ENCODE results near the gene LRRC28. TPM values are rescaled to one million over a fixed set of nuclear protein-coding genes. Genes with fewer than 3 reads are reported as not detected.

Gene LRRC28
- polyA plus RNA-seq, 1 donor from 2014 or later: 20.4 TPM

DNA sequence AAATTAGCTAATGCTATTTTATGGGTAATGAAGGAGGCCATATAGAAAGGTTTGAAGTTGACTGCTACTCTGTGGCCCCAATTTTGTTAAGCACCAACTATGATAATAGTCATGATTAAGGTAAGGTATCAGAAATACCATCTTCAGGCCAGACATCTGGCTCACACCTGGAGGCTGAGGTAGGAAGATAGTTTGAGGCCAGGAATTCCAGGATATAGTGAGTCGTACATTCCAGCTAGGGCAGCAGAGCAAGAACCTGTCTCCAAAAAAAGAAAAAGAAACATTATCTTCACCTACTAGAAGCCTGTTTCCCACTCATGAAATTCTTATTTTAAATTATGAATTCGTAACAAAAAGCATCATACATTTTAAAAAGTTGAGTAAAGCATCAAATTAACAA lies 64.4 kb downstream of the LRRC28 start:
- H3K9ac ChIP-seq (ENCODE audit: low read length): no peak overlapping the region
- no peaks in the 10 kb centered on the region for H3K79me2 ChIP-seq (replicated peaks; ENCODE audit: insufficient read depth, low read length)
- no peak overlapping the region for H3K27ac ChIP-seq (ENCODE audit: low read length)
- H2AFZ ChIP-seq (ENCODE audit: low read depth, low read length): no peak overlapping the region
- H4K20me1 ChIP-seq (ENCODE audit: insufficient read depth): no peaks in the 10 kb centered on the region
- H3K9me3 ChIP-seq (ENCODE audit: low read length): peaks cover 4% of the 10 kb centered on the region
- H3K4me2 ChIP-seq (ENCODE audit: low read length): no peak overlapping the region
- TF ChIP-seq EZH2 (IDR thresholded peaks at IDR 0.05; ENCODE audit: borderline replicate concordance, insufficient read depth, low read length, poor library complexity, severe bottlenecking): no peak
- no peak for TF ChIP-seq MXI1 (conservative IDR thresholded peaks at IDR 0.05; ENCODE audit: poor library complexity, severe bottlenecking)
- TF ChIP-seq TAF1 (IDR thresholded peaks at IDR 0.05; ENCODE audit: low read depth): no peak
- no peak for TF ChIP-seq RAD21 (conservative IDR thresholded peaks at IDR 0.05)
- TF ChIP-seq, protein P1, sequence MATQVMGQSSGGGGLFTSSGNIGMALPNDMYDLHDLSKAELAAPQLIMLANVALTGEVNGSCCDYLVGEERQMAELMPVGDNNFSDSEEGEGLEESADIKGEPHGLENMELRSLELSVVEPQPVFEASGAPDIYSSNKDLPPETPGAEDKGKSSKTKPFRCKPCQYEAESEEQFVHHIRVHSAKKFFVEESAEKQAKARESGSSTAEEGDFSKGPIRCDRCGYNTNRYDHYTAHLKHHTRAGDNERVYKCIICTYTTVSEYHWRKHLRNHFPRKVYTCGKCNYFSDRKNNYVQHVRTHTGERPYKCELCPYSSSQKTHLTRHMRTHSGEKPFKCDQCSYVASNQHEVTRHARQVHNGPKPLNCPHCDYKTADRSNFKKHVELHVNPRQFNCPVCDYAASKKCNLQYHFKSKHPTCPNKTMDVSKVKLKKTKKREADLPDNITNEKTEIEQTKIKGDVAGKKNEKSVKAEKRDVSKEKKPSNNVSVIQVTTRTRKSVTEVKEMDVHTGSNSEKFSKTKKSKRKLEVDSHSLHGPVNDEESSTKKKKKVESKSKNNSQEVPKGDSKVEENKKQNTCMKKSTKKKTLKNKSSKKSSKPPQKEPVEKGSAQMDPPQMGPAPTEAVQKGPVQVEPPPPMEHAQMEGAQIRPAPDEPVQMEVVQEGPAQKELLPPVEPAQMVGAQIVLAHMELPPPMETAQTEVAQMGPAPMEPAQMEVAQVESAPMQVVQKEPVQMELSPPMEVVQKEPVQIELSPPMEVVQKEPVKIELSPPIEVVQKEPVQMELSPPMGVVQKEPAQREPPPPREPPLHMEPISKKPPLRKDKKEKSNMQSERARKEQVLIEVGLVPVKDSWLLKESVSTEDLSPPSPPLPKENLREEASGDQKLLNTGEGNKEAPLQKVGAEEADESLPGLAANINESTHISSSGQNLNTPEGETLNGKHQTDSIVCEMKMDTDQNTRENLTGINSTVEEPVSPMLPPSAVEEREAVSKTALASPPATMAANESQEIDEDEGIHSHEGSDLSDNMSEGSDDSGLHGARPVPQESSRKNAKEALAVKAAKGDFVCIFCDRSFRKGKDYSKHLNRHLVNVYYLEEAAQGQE (IDR thresholded peaks at IDR 0.05; ENCODE audit: borderline replicate concordance): no peak
- TF ChIP-seq SMC3 (conservative IDR thresholded peaks at IDR 0.05; ENCODE audit: poor library complexity): no peak
- TF ChIP-seq EP300 (conservative IDR thresholded peaks at IDR 0.05; ENCODE audit: poor library complexity, severe bottlenecking): no peak
- no peaks in the 10 kb centered on the region for H3K27me3 ChIP-seq (ENCODE audit: insufficient read depth, low read depth, low read length)
- H3K4me3 ChIP-seq (ENCODE audit: low read length): no peak overlapping the region
- H3K9me2 ChIP-seq (ENCODE audit: insufficient read depth, low read length): no peaks in the 10 kb centered on the region
- H3F3A ChIP-seq (ENCODE audit: insufficient read depth, low read length, poor library complexity, severe bottlenecking): no peaks in the 10 kb centered on the region
- H3K36me3 ChIP-seq (ENCODE audit: insufficient read depth, low read length): no peaks in the 10 kb centered on the region

DNA sequence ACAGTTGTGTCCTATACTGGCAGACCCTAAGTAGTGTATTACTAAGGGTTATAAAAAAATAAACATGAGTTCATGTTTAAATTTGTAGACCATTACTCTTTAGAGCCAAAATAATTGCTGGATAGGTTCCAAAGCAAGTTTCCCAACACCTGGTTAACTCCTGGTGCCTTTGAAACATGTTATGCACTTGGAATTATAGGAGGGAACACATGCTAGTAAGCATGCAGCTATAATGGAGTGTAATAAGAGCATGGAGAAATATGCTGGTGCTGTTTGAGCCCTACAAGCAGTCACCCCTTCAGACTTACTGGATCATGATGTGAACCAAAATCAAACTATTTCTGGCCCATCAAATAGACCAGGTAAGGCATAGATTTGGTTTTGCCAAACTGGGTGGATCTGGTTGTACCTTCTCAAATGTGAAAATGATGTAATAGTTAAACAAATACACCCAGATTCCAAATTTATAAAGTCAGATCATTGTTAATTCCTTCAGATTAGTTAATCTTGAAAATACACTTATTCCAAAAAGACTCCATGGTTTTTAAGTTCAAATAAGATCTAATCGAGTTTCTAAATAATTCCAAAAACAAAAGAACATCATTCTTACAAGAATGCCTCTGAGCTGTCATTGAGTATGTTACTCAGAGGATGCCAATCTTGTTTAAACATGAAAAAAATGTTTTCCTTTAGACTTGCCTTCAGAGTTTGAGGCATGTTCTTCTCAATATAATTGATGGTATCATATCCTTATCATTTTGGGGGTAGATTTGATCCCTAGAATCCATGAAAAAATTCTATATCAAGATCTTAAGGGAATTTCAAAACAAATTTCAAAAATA lies 69.3 kb downstream of the LRRC28 start:
- TF ChIP-seq SMC3 (conservative IDR thresholded peaks at IDR 0.05; ENCODE audit: poor library complexity) (no peak), RAD21 (conservative IDR thresholded peaks at IDR 0.05) (no peak), EP300 (conservative IDR thresholded peaks at IDR 0.05; ENCODE audit: poor library complexity, severe bottlenecking) (no peak), TAF1 (IDR thresholded peaks at IDR 0.05; ENCODE audit: low read depth) (no peak)
- TF ChIP-seq, protein P1 (IDR thresholded peaks at IDR 0.05; ENCODE audit: borderline replicate concordance): no peak
- H3K36me3 ChIP-seq (ENCODE audit: insufficient read depth, low read length): no peaks in the 10 kb centered on the region
- no peaks in the 10 kb centered on the region for H3K27me3 ChIP-seq (ENCODE audit: insufficient read depth, low read depth, low read length)
- no peak overlapping the region for H3K4me3 ChIP-seq (ENCODE audit: low read length)
- H3K9me2 ChIP-seq (ENCODE audit: insufficient read depth, low read length): no peaks in the 10 kb centered on the region
- no peak overlapping the region for H2AFZ ChIP-seq (ENCODE audit: low read depth, low read length)
- H3K27ac ChIP-seq (ENCODE audit: low read length): no peak overlapping the region
- H3K4me2 ChIP-seq (ENCODE audit: low read length): no peak overlapping the region
- H3F3A ChIP-seq (ENCODE audit: insufficient read depth, low read length, poor library complexity, severe bottlenecking): no peaks in the 10 kb centered on the region
- H3K79me2 ChIP-seq (replicated peaks; ENCODE audit: insufficient read depth, low read length): no peaks in the 10 kb centered on the region
- no peaks in the 10 kb centered on the region for H4K20me1 ChIP-seq (ENCODE audit: insufficient read depth)
- no peak overlapping the region for H3K9ac ChIP-seq (ENCODE audit: low read length)
- no peaks in the 10 kb centered on the region for H3K9me3 ChIP-seq (ENCODE audit: low read length)

All from neural cell (in vitro differentiated cells).